ENCODE results near the gene EHMT1.
"Not testable (repeated sequence)": the region's sequence is repeated elsewhere in the genome, so short reads cannot be mapped to it uniquely, and the experiment has no call there.

EHMT1 gene

GRCh38 chr9:137694962-137695875 lies 76.4 kb downstream of the EHMT1 start:
- DNase-seq (ENCODE audit: low spot score) = no peak

- DNase-seq (ENCODE audit: low spot score) = no peak
Measured at GRCh38 chr9:137696136-137696925, 77.5 kb downstream of the EHMT1 start.

- no peak for DNase-seq (ENCODE audit: low spot score)
Measured at GRCh38 chr9:137697193-137697592, 78.4 kb downstream of the EHMT1 start.

GRCh38 chr9:137697832-137698231 lies 79.0 kb downstream of the EHMT1 start:
- DNase-seq (ENCODE audit: low spot score) = no peak

GRCh38 chr9:137700911-137701310 lies 82.1 kb downstream of the EHMT1 start:
- DNase-seq (ENCODE audit: low spot score) = no peak

- DNase-seq (ENCODE audit: low spot score) = no peak
Measured at GRCh38 chr9:137702615-137703379, 84.0 kb downstream of the EHMT1 start.

- DNase-seq (ENCODE audit: low spot score) = no peak
Measured at GRCh38 chr9:137703842-137704508, 85.2 kb downstream of the EHMT1 start.

- DNase-seq (ENCODE audit: low spot score) = no peak
Measured at GRCh38 chr9:137705443-137705863, 86.6 kb downstream of the EHMT1 start.

GRCh38 chr9:137705906-137706305 lies 87.1 kb downstream of the EHMT1 start:
- DNase-seq (ENCODE audit: low spot score) = no peak

- DNase-seq (ENCODE audit: low spot score) = no peak
Measured at GRCh38 chr9:137707361-137707760, 88.6 kb downstream of the EHMT1 start.

GRCh38 chr9:137708590-137709284 lies 89.9 kb downstream of the EHMT1 start:
- DNase-seq (ENCODE audit: low spot score) = no peak

- no peak for DNase-seq (ENCODE audit: low spot score)
Measured at GRCh38 chr9:137709411-137710101, 90.8 kb downstream of the EHMT1 start.

- no peak for DNase-seq (ENCODE audit: low spot score)
Measured at GRCh38 chr9:137710704-137711103, 91.9 kb downstream of the EHMT1 start.

- no peak for DNase-seq (ENCODE audit: low spot score)
Measured at GRCh38 chr9:137711678-137712105, 92.9 kb downstream of the EHMT1 start.

- DNase-seq (ENCODE audit: low spot score) = no peak
Measured at GRCh38 chr9:137715321-137715720, 96.5 kb downstream of the EHMT1 start.

- DNase-seq (ENCODE audit: low spot score) = not testable (repeated sequence)
Measured at GRCh38 chr9:137715866-137716693, 97.3 kb downstream of the EHMT1 start.

- no peak for DNase-seq (ENCODE audit: low spot score)
Measured at GRCh38 chr9:137716694-137717287, 98.0 kb downstream of the EHMT1 start.

GRCh38 chr9:137717776-137718327 lies 99.0 kb downstream of the EHMT1 start:
- no peak for DNase-seq (ENCODE audit: low spot score)

GRCh38 chr9:137719194-137719593 lies 100.4 kb downstream of the EHMT1 start:
- DNase-seq (ENCODE audit: low spot score) = no peak
